ENCODE results near the gene IRAG1. TPM values are rescaled to one million over a fixed set of nuclear protein-coding genes. Genes with fewer than 3 reads are reported as not detected.

The IRAG1 gene
- total RNA-seq, 1 donor from 2014 or later: not detected

- CTCF ChIA-PET: interaction anchor here (0.6 to 1.5 kb wide), 5 partner anchors 9 to 321 kb away, joined by 3 to 5 read pairs (median 3); no protein-coding TSS in a partner anchor
- H3K27ac Mint-ChIP-seq: no peak overlapping the region
- no peak for ATAC-seq (ENCODE audit: low read depth)
- POLR2A ChIA-PET: no interaction called here
- no peak overlapping the region for H3K4me3 Mint-ChIP-seq
- H3K9me3 Mint-ChIP-seq: no peaks in the 10 kb centered on the region
- TF ChIP-seq, protein P1, sequence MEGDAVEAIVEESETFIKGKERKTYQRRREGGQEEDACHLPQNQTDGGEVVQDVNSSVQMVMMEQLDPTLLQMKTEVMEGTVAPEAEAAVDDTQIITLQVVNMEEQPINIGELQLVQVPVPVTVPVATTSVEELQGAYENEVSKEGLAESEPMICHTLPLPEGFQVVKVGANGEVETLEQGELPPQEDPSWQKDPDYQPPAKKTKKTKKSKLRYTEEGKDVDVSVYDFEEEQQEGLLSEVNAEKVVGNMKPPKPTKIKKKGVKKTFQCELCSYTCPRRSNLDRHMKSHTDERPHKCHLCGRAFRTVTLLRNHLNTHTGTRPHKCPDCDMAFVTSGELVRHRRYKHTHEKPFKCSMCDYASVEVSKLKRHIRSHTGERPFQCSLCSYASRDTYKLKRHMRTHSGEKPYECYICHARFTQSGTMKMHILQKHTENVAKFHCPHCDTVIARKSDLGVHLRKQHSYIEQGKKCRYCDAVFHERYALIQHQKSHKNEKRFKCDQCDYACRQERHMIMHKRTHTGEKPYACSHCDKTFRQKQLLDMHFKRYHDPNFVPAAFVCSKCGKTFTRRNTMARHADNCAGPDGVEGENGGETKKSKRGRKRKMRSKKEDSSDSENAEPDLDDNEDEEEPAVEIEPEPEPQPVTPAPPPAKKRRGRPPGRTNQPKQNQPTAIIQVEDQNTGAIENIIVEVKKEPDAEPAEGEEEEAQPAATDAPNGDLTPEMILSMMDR (IDR thresholded peaks at IDR 0.05): no peak
- peaks cover 29% of the 10 kb centered on the region for H3K4me1 Mint-ChIP-seq
- intact Hi-C loops (cut with micrococcal nuclease): no loop called here
- H3K36me3 Mint-ChIP-seq (ENCODE audit: low read depth): no peaks in the 10 kb centered on the region
- no peak for DNase-seq
- H3K27me3 Mint-ChIP-seq: no peaks in the 10 kb centered on the region
These were observed 33.7 kb upstream of the IRAG1 start for GRCh38 chr11:10727146-10727851.

DNA sequence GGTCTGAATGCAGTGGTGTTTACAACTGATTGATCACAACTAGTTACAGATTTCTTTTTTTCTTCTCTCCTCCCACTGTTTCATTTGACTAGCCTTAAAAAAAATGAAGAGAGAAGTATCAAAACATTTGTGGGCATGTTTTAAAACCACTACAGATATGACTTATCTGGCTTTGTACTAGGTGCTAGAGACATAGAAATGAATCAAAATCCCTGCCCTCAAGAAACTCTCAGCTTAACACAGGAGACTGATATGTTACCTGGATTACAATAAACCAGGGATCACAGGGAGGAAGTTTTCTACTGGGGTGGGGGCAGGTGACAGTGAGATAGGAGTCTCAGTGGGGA lies 32.3 kb upstream of the IRAG1 start:
- CTCF ChIA-PET: interaction anchor here (0.6 to 1.2 kb wide), 2 partner anchors 12 to 215 kb away, joined by 3 to 4 read pairs; no protein-coding TSS in a partner anchor
- Mint-ChIP-seq H3K27ac (no peak overlapping the region), H3K9me3 (no peaks in the 10 kb centered on the region), H3K27me3 (no peaks in the 10 kb centered on the region), H3K4me3 (no peak overlapping the region), H3K4me1 (peaks cover 29% of the 10 kb centered on the region), H3K36me3 (ENCODE audit: low read depth) (no peaks in the 10 kb centered on the region)
- POLR2A ChIA-PET: no interaction called here
- intact Hi-C loops (cut with micrococcal nuclease): no loop called here
- TF ChIP-seq, protein P1 (IDR thresholded peaks at IDR 0.05): no peak
- DNase-seq (no peak), ATAC-seq (ENCODE audit: low read depth) (peak; percentile 34)

GRCh38 chr11:10725114-10725906 lies 31.8 kb upstream of the IRAG1 start:
- ATAC-seq (ENCODE audit: low read depth) (no peak), DNase-seq (no peak)
- intact Hi-C loops (cut with micrococcal nuclease): no loop called here
- no peak overlapping the region for H3K27ac Mint-ChIP-seq
- no peaks in the 10 kb centered on the region for H3K36me3 Mint-ChIP-seq (ENCODE audit: low read depth)
- peaks cover 29% of the 10 kb centered on the region for H3K4me1 Mint-ChIP-seq
- H3K4me3 Mint-ChIP-seq: no peak overlapping the region
- POLR2A ChIA-PET: no interaction called here
- H3K9me3 Mint-ChIP-seq: no peaks in the 10 kb centered on the region
- H3K27me3 Mint-ChIP-seq: no peaks in the 10 kb centered on the region
- CTCF ChIA-PET: no interaction called here
- TF ChIP-seq, protein P1 (IDR thresholded peaks at IDR 0.05): no peak

GRCh38 chr11:10722307-10722706 lies 28.8 kb upstream of the IRAG1 start:
- ATAC-seq (ENCODE audit: low read depth) (no peak), DNase-seq (no peak)
- TF ChIP-seq, protein P1 (IDR thresholded peaks at IDR 0.05): no peak
- ChIA-PET POLR2A (no interaction called here), CTCF (interaction anchor here (1.4 kb wide), 1 partner anchor 8 kb away, joined by 3 read pairs; no protein-coding TSS in a partner anchor)
- Mint-ChIP-seq H3K9me3 (no peaks in the 10 kb centered on the region), H3K4me1 (peaks cover 22% of the 10 kb centered on the region), H3K36me3 (ENCODE audit: low read depth) (no peaks in the 10 kb centered on the region), H3K4me3 (no peak overlapping the region), H3K27me3 (peaks cover 4% of the 10 kb centered on the region), H3K27ac (no peak overlapping the region)
- intact Hi-C loops (cut with micrococcal nuclease): no loop called here

GRCh38 chr11:10720881-10721376 lies 27.4 kb upstream of the IRAG1 start:
- intact Hi-C loops (cut with micrococcal nuclease): no loop called here
- POLR2A ChIA-PET: no interaction called here
- TF ChIP-seq, protein P1 (IDR thresholded peaks at IDR 0.05): no peak
- CTCF ChIA-PET: interaction anchor here (1.4 kb wide), 1 partner anchor 9 kb away, joined by 3 read pairs; no protein-coding TSS in a partner anchor
- DNase-seq (no peak), ATAC-seq (ENCODE audit: low read depth) (no peak)
- H3K36me3 Mint-ChIP-seq (ENCODE audit: low read depth): no peaks in the 10 kb centered on the region
- H3K27me3 Mint-ChIP-seq: peaks cover 4% of the 10 kb centered on the region
- H3K27ac Mint-ChIP-seq: no peak overlapping the region
- H3K4me3 Mint-ChIP-seq: no peak overlapping the region
- H3K9me3 Mint-ChIP-seq: no peaks in the 10 kb centered on the region
- peaks cover 9% of the 10 kb centered on the region for H3K4me1 Mint-ChIP-seq

All from activated B cell treated with CpG ODN at 0.5 μM for 24 hours (primary cell).